Neural cell (in vitro differentiated cells): ENCODE data around the gene ABO. TPM values are rescaled to one million over a fixed set of nuclear protein-coding genes. Genes with fewer than 3 reads are reported as not detected.

Experiments
- H2AFZ ChIP-seq: fragments of 200-600, 300-800 bp; sonication (generic), shearing (Covaris generic); 2 replicates; pipeline ENCODE4 v1.6.0; 2014; ENCODE audit warnings: low read depth, mild to moderate bottlenecking, antibody characterized with exemption, low read length, moderate library complexity
- H3F3A ChIP-seq: fragments of 200-600 bp; shearing (Covaris generic); 2 replicates; pipeline ENCODE4 v1.6.1; 2016; ENCODE audit warnings: mild to moderate bottlenecking, moderate library complexity, mixed read lengths, antibody characterized with exemption, low read length; ENCODE audit not compliant: insufficient read depth, poor library complexity, severe bottlenecking
- H3K27ac ChIP-seq: fragments of 200-600, 300-800 bp; sonication (generic), shearing (Covaris generic); 2 replicates; pipeline ENCODE4 v1.5.1; 2014; ENCODE audit warnings: mild to moderate bottlenecking, low read length, moderate library complexity
- H3K27me3 ChIP-seq: fragments of 300-800, 200-600 bp; sonication (generic), shearing (Covaris generic); 2 replicates; pipeline ENCODE4 v1.6.0; 2014; ENCODE audit warnings: mild to moderate bottlenecking, low read depth, low read length, moderate library complexity; ENCODE audit not compliant: insufficient read depth
- H3K36me3 ChIP-seq: fragments of 300-800, 200-600 bp; sonication (generic), shearing (Covaris generic); 2 replicates; pipeline ENCODE4 v1.5.1; 2014; ENCODE audit warnings: mild to moderate bottlenecking, antibody characterized with exemption, low read length, moderate library complexity; ENCODE audit not compliant: insufficient read depth
- H3K4me2 ChIP-seq: fragments of 300-800, 200-600 bp; sonication (generic), shearing (Covaris generic); 2 replicates; pipeline ENCODE4 v1.6.0; 2014; ENCODE audit warnings: mild to moderate bottlenecking, low read length
- H3K4me3 ChIP-seq: fragments of 300-800, 200-600 bp; sonication (generic), shearing (Covaris generic); 2 replicates; pipeline ENCODE4 v1.5.1; 2014; ENCODE audit warnings: mild to moderate bottlenecking, low read length, moderate library complexity
- H3K79me2 ChIP-seq: fragments of 200-600 bp; shearing (Covaris generic); replicated peaks from 2 replicates; pipeline ENCODE4 v1.6.0; 2014; ENCODE audit warnings: mild to moderate bottlenecking, low read length, moderate library complexity; ENCODE audit not compliant: insufficient read depth
- H3K9ac ChIP-seq: fragments of 300-800, 200-600 bp; sonication (generic), shearing (Covaris generic); 2 replicates; pipeline ENCODE4 v1.6.1; 2016; ENCODE audit warnings: mild to moderate bottlenecking, low read length, mixed read lengths
- H3K9me2 ChIP-seq: fragments of 200-600 bp; shearing (Covaris generic); 2 replicates; pipeline ENCODE4 v1.6.1; 2016; ENCODE audit warnings: mild to moderate bottlenecking, low read length, mixed read lengths; ENCODE audit not compliant: insufficient read depth
- H3K9me3 ChIP-seq: fragments of 200-600, 300-800 bp; sonication (generic), shearing (Covaris generic); 2 replicates; pipeline ENCODE4 v1.6.1; 2016; ENCODE audit warnings: mild to moderate bottlenecking, mixed run types, low read length, moderate library complexity, mixed read lengths
- H4K20me1 ChIP-seq: fragments of 200-600 bp; shearing (Covaris generic); 2 replicates; pipeline ENCODE4 v1.6.1; 2016; ENCODE audit warnings: mild to moderate bottlenecking, mixed run types; ENCODE audit not compliant: insufficient read depth
- CTCF ChIP-seq: fragments of 450-650 bp; IDR thresholded peaks from 2 replicates; pipeline ENCODE4 v1.5.1; 2014; ENCODE audit warnings: antibody characterized with exemption, mild to moderate bottlenecking, moderate library complexity; ENCODE audit not compliant: poor library complexity, severe bottlenecking
- EP300 ChIP-seq: fragments of 450-650 bp; conservative IDR thresholded peaks from 2 replicates; pipeline ENCODE4 v1.6.1; 2014; ENCODE audit warnings: antibody characterized with exemption, mild to moderate bottlenecking, moderate library complexity; ENCODE audit not compliant: poor library complexity, severe bottlenecking
- EZH2 ChIP-seq: fragments of 200-600, 300-800 bp; shearing (Covaris generic), sonication (generic); IDR thresholded peaks from 2 replicates; pipeline ENCODE4 v1.6.1; 2014; ENCODE audit warnings: antibody characterized with exemption, low read length, borderline replicate concordance, mild to moderate bottlenecking; ENCODE audit not compliant: insufficient read depth, poor library complexity, severe bottlenecking
- MXI1 ChIP-seq: fragments of 450-650 bp; conservative IDR thresholded peaks from 2 replicates; pipeline ENCODE4 v1.6.1; 2014; ENCODE audit warnings: antibody characterized with exemption, mild to moderate bottlenecking; ENCODE audit not compliant: poor library complexity, severe bottlenecking
- POLR2AphosphoS5 ChIP-seq: IDR thresholded peaks from 2 replicates; pipeline ENCODE4 v1.6.1; 2012
- RAD21 ChIP-seq: fragments of 450-650 bp; conservative IDR thresholded peaks from 2 replicates; pipeline ENCODE4 v1.6.1; 2014; ENCODE audit warnings: antibody characterized with exemption, mild to moderate bottlenecking, moderate library complexity
- REST ChIP-seq: IDR thresholded peaks from 2 replicates; pipeline ENCODE4 v1.6.1; 2012; ENCODE audit warnings: borderline replicate concordance
- SMC3 ChIP-seq: fragments of 450-650 bp; conservative IDR thresholded peaks from 2 replicates; pipeline ENCODE4 v1.6.1; 2014; ENCODE audit warnings: antibody characterized with exemption, mild to moderate bottlenecking, moderate library complexity; ENCODE audit not compliant: poor library complexity
- TAF1 ChIP-seq: IDR thresholded peaks from 2 replicates; pipeline ENCODE4 v1.6.1; 2012; ENCODE audit warnings: low read depth
- polyA plus RNA-seq: library from polyadenylated mRNA; depleted of rRNA; stranded (reverse); fragments of >200 nt; gene quantifications from 2 replicates; pipeline ENCODE4 v1.2.3, GENCODE V29; 2014

The ABO gene
- polyA plus RNA-seq, 1 donor from 2014 or later = not detected

DNA sequence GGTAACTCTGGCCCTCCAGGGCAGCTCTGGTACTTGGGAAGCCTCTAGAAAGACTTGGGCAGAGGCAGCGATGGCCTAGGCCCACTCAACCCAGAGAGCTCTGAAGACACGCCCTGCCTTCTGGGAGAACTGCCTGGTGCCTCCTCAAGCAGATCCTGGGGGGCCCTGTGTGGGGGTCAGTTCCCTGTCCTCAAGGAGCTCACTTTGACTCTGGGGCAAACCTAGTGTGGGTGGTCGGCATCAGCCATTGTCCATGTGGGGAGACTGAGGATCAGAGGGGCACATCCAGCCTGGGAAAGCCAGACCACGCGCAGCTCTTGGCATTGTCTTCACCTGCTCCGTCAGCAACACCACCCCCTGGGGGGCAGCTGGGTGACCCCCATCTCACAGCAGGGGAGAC lies 28.0 kb downstream of the ABO start:
- H3K27ac ChIP-seq = no peak overlapping the region
- TF ChIP-seq MXI1 = no peak
- no peak for TF ChIP-seq RAD21
- no peak for TF ChIP-seq EZH2

GRCh38 chr9:133246562-133246961 lies 28.4 kb downstream of the ABO start:
- Histone ChIP-seq H4K20me1 (no peaks in the 10 kb centered on the region), H3K27me3 (no peaks in the 10 kb centered on the region), H3K9me2 (no peaks in the 10 kb centered on the region), H3F3A (no peaks in the 10 kb centered on the region), H3K79me2 (no peaks in the 10 kb centered on the region), H3K27ac (no peak overlapping the region), H3K9me3 (no peaks in the 10 kb centered on the region), H3K9ac (no peak overlapping the region), H2AFZ (no peak overlapping the region), H3K4me3 (no peak overlapping the region), H3K4me2 (no peak overlapping the region), H3K36me3 (no peaks in the 10 kb centered on the region)
- TF ChIP-seq RAD21 (no peak), EZH2 (no peak), POLR2AphosphoS5 (no peak), CTCF (no peak), EP300 (no peak), REST (no peak), MXI1 (no peak), SMC3 (no peak), TAF1 (no peak)

More for the DNA sequence above, 28.0 kb downstream of the ABO start:
- Histone ChIP-seq H4K20me1 (no peaks in the 10 kb centered on the region), H3K9me2 (no peaks in the 10 kb centered on the region), H3K36me3 (no peaks in the 10 kb centered on the region), H3K4me3 (no peak overlapping the region), H3K27me3 (no peaks in the 10 kb centered on the region), H3K79me2 (no peaks in the 10 kb centered on the region), H3K9me3 (no peaks in the 10 kb centered on the region), H3F3A (no peaks in the 10 kb centered on the region), H2AFZ (no peak overlapping the region), H3K4me2 (no peak overlapping the region), H3K9ac (no peak overlapping the region)

DNA sequence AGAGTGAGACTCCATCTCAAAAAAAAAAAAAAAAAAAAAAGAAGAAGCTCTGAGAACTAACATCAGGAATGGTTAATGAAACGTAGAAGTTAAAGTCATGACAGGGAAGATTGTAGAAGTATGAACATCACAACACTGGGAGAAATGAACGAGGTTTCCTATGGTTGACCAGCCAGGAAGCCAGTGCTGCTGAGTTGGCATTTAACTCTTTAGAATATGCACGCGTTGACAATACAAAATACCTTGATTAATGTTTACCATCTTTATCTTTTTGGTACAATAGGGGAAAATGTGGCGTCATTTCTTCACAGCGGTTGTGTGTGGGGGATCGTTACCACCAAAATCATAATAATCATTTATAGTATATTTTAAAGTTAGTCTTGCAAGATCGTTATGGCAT lies 32.0 kb downstream of the ABO start:
- Histone ChIP-seq H3K36me3 (no peaks in the 10 kb centered on the region), H3K9me2 (no peaks in the 10 kb centered on the region), H3K9ac (no peak overlapping the region), H3K9me3 (no peaks in the 10 kb centered on the region), H3K4me2 (no peak overlapping the region), H3K79me2 (no peaks in the 10 kb centered on the region), H3F3A (no peaks in the 10 kb centered on the region), H3K27me3 (no peaks in the 10 kb centered on the region), H3K4me3 (no peak overlapping the region), H3K27ac (no peak overlapping the region), H2AFZ (no peak overlapping the region), H4K20me1 (no peaks in the 10 kb centered on the region)
- TF ChIP-seq REST (no peak), EP300 (no peak), POLR2AphosphoS5 (no peak), SMC3 (no peak), TAF1 (no peak), CTCF (no peak), EZH2 (no peak), RAD21 (no peak), MXI1 (no peak)
